CD14-positive monocyte (primary cell): ENCODE measurements around the gene MATCAP1. TPM values are rescaled to one million over a fixed set of nuclear protein-coding genes. Genes with fewer than 3 reads are reported as not detected.

Source experiments
- DNase-seq, 3 donors: peaks; one replicate each; pipeline ENCODE4 v3.0.0-alpha.2; 2011 to 2022
- H2AFZ ChIP-seq: 2 replicates; pipeline ENCODE4 v1.6.0; 2012; ENCODE audit warnings: mild to moderate bottlenecking, low read depth, low read length, inconsistent platforms; ENCODE audit not compliant: insufficient read depth, poor library complexity, severe bottlenecking
- H3K27ac ChIP-seq, 2 donors: 1 replicate in 1 of 2; 2 replicates in 1 of 2; pipeline ENCODE4 v1.5.1; 2012 to 2013; ENCODE audit warnings: low read length in 2 of 2, control low read depth in 1 of 2, inconsistent platforms in 1 of 2, low read depth in 1 of 2, mild to moderate bottlenecking in 1 of 2
- H3K27me3 ChIP-seq, 2 donors: one replicate each; pipeline versions ENCODE4 v1.6.0 to v1.6.1; 2011 to 2013; ENCODE audit warnings: low read length in 2 of 2; ENCODE audit not compliant: control insufficient read depth in 2 of 2, insufficient read depth in 2 of 2
- H3K36me3 ChIP-seq, 2 donors: replicated peaks in 1 of 2; 1 replicate in 1 of 2; 2 replicates in 1 of 2; pipeline versions ENCODE4 v1.5.1 to v1.6.1; 2012 to 2013; ENCODE audit warnings: low read length in 2 of 2, control low read depth in 1 of 2, inconsistent platforms in 1 of 2, mild to moderate bottlenecking in 1 of 2; ENCODE audit not compliant: insufficient read depth in 2 of 2, control insufficient read depth in 1 of 2
- H3K4me1 ChIP-seq, 2 donors: 1 replicate in 1 of 2; 2 replicates in 1 of 2; pipeline versions ENCODE4 v1.5.1 to v1.6.1; 2012 to 2013; ENCODE audit warnings: low read length in 2 of 2, control low read depth in 1 of 2, inconsistent platforms in 1 of 2, mild to moderate bottlenecking in 1 of 2, moderate library complexity in 1 of 2; ENCODE audit not compliant: insufficient read depth in 2 of 2, control insufficient read depth in 1 of 2
- H3K4me2 ChIP-seq: replicated peaks from 2 replicates; pipeline ENCODE3; 2012; ENCODE audit warnings: low read length, moderate library complexity, mild to moderate bottlenecking; ENCODE audit not compliant: poor library complexity, severe bottlenecking; ENCODE audit errors: extremely low read depth
- H3K4me3 ChIP-seq, 3 experiments: fragments of 200-600 bp in 1 of 3; sonication (generic) in 1 of 3; replicated peaks in 1 of 3; 1 replicate in 2 of 3; 2 replicates in 1 of 3; pipeline ENCODE4 v1.5.1; 2011 to 2013; ENCODE audit warnings: low read length in 3 of 3, mild to moderate bottlenecking in 3 of 3, control low read depth in 2 of 3, low read depth in 2 of 3, inconsistent platforms in 1 of 3, moderate library complexity in 1 of 3
- H3K79me2 ChIP-seq: 2 replicates; pipeline ENCODE4 v1.6.0; 2012; ENCODE audit warnings: mild to moderate bottlenecking, control low read depth, inconsistent platforms, low read length, moderate library complexity; ENCODE audit not compliant: insufficient read depth
- H3K9ac ChIP-seq: 2 replicates; pipeline ENCODE4 v1.6.0; 2017; ENCODE audit warnings: low read length, mild to moderate bottlenecking; ENCODE audit not compliant: insufficient read depth, poor library complexity, severe bottlenecking
- H3K9me3 ChIP-seq, 2 donors: replicated peaks in 1 of 2; 1 replicate in 1 of 2; 2 replicates in 1 of 2; pipeline versions ENCODE4 v1.5.1 to v1.6.1; 2012 to 2013; ENCODE audit warnings: low read length in 2 of 2, control low read depth in 1 of 2; ENCODE audit not compliant: control insufficient read depth in 1 of 2, insufficient read depth in 1 of 2
- H4K20me1 ChIP-seq: 2 replicates; pipeline ENCODE4 v1.6.0; 2012; ENCODE audit warnings: mild to moderate bottlenecking, low read length, control low read depth, moderate library complexity; ENCODE audit not compliant: insufficient read depth
- H3K27ac Mint-ChIP-seq, 7 donors: one replicate each; pipeline ENCODE4 v1.8.0; 2020; ENCODE audit warnings: mild to moderate bottlenecking in 7 of 7, mixed read lengths in 7 of 7, moderate library complexity in 6 of 7, inconsistent platforms in 2 of 7
- H3K27me3 Mint-ChIP-seq, 3 donors: one replicate each; pipeline ENCODE4 v1.8.0; 2021 to 2022; ENCODE audit warnings: low read depth in 3 of 3, mild to moderate bottlenecking in 3 of 3, mixed read lengths in 3 of 3, moderate library complexity in 3 of 3, inconsistent platforms in 1 of 3
- H3K36me3 Mint-ChIP-seq, 2 donors: one replicate each; pipeline ENCODE4 v1.8.0; 2020; ENCODE audit warnings: mixed read lengths in 2 of 2, inconsistent platforms in 1 of 2, mild to moderate bottlenecking in 1 of 2
- H3K4me1 Mint-ChIP-seq: one replicate; pipeline ENCODE4 v1.8.0; 2020; ENCODE audit warnings: mild to moderate bottlenecking, mixed read lengths
- H3K4me3 Mint-ChIP-seq, 2 donors: one replicate each; pipeline ENCODE4 v1.8.0; 2020; ENCODE audit warnings: mild to moderate bottlenecking in 2 of 2, mixed read lengths in 2 of 2, moderate library complexity in 1 of 2
- H3K9me3 Mint-ChIP-seq, 7 donors: one replicate each; pipeline ENCODE4 v1.8.0; 2020 to 2022; ENCODE audit warnings: mixed read lengths in 7 of 7, mild to moderate bottlenecking in 6 of 7, moderate library complexity in 6 of 7, inconsistent platforms in 2 of 7
- WGBS: methylation state at CpG from one replicate; pipeline ENCODE4 v1.1.5; 2013; ENCODE audit warnings: missing lambda C conversion rate; ENCODE audit not compliant: insufficient coverage; 5-methylcytosine and 5-hydroxymethylcytosine counted together
- intact Hi-C, 2 donors: fragments of 100-400 bp; cut with micrococcal nuclease; formaldehyde crosslinking; loops; one replicate each; pipeline versions ENCODE4 v1.15.0 to v1.15.1; 2023
- polyA plus RNA-seq, 3 donors: library from polyadenylated mRNA; depleted of rRNA in 1 of 3; unstranded in 2 of 3; stranded (reverse) in 1 of 3; fragments of 300-500 nt in 2 of 3; fragments of >200 nt in 1 of 3; fragmentation: Illumina TruSeq in 2 of 3; gene quantifications; 1 replicate in 2 of 3; 2 replicates in 1 of 3; pipeline ENCODE4 v1.2.3, GENCODE V29; 2012 to 2021
- TF ChIP-seq, protein P1 (sequence below): fragments of 200-600 bp; IDR thresholded peaks from one replicate; pipeline ENCODE4 v1.8.0; 2022; ENCODE audit warnings: antibody characterized with exemption, mild to moderate bottlenecking

Gene MATCAP1
- polyA plus RNA-seq, 3 donors: 0.58 to 43.3 (median 0.99) TPM

DNA sequence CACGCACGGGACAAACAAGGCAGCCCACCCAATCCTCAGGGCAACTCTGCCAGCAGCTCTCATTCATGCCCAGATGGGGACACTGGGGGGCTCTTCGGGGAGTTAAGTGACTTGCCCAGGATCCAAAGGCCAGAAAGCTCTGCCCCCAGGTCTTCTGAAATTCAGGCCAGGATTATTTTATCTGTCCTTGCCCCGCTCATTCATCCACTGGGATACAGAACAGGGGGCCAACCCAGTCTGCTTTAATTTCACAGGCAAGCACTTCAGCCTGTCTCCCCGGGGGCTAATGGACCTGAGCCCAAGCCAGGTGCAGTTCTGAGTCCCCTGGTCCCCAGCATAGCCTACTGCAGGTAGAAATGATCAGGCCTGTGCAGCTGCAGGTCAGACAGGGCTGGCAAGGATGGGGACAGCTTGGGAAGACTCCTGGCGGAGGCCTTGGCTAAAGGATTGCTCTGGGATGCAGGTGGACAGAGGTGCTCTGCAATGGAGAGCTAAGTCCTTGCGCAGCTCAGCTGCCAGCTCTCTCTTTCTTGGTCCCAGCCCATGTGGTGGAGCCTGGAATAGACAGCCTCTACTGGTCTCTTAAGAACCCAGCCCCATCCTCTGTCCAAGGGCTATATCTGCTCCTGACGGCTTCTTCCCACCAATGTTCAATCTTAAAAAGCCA is 32.2 kb downstream of the MATCAP1 start:
- H3K9me3 ChIP-seq: peaks cover 9 to 18% of the 10 kb centered on the region in 2 donors
- H2AFZ ChIP-seq: no peak overlapping the region
- H3K27ac Mint-ChIP-seq: no peak overlapping the region
- H3K4me1 ChIP-seq: peaks cover 15 to 30% of the 10 kb centered on the region in 2 donors
- peaks cover 52 to 77% (median 65%) of the 10 kb centered on the region in 3 donors for H3K27me3 Mint-ChIP-seq
- peaks cover 7 to 22% (median 12%) of the 10 kb centered on the region in 7 donors for H3K9me3 Mint-ChIP-seq
- no peak overlapping the region for H3K27ac ChIP-seq
- peak overlapping the region; percentile 66 for H3K4me2 ChIP-seq
- no peaks in the 10 kb centered on the region for H3K79me2 ChIP-seq
- H3K36me3 Mint-ChIP-seq: peaks cover 33 to 35% of the 10 kb centered on the region in 2 donors
- peaks cover 24 to 27% of the 10 kb centered on the region in 2 donors for H3K36me3 ChIP-seq
- peaks cover 86% of the 10 kb centered on the region for H4K20me1 ChIP-seq
- TF ChIP-seq, protein P1, sequence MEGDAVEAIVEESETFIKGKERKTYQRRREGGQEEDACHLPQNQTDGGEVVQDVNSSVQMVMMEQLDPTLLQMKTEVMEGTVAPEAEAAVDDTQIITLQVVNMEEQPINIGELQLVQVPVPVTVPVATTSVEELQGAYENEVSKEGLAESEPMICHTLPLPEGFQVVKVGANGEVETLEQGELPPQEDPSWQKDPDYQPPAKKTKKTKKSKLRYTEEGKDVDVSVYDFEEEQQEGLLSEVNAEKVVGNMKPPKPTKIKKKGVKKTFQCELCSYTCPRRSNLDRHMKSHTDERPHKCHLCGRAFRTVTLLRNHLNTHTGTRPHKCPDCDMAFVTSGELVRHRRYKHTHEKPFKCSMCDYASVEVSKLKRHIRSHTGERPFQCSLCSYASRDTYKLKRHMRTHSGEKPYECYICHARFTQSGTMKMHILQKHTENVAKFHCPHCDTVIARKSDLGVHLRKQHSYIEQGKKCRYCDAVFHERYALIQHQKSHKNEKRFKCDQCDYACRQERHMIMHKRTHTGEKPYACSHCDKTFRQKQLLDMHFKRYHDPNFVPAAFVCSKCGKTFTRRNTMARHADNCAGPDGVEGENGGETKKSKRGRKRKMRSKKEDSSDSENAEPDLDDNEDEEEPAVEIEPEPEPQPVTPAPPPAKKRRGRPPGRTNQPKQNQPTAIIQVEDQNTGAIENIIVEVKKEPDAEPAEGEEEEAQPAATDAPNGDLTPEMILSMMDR: no peak
- H3K9ac ChIP-seq: no peak overlapping the region
- peak overlapping the region in 1 of 2 donors; percentile 77 for H3K4me3 Mint-ChIP-seq
- no peak overlapping the region for H3K4me3 ChIP-seq
- peaks cover 13 to 65% of the 10 kb centered on the region in 2 donors for H3K27me3 ChIP-seq
- DNase-seq: no peak
- intact Hi-C loops: no loop called here
- 70% methylated on average over 7 of the region's 8 CpGs for WGBS
- H3K4me1 Mint-ChIP-seq: peaks cover 24% of the 10 kb centered on the region

DNA sequence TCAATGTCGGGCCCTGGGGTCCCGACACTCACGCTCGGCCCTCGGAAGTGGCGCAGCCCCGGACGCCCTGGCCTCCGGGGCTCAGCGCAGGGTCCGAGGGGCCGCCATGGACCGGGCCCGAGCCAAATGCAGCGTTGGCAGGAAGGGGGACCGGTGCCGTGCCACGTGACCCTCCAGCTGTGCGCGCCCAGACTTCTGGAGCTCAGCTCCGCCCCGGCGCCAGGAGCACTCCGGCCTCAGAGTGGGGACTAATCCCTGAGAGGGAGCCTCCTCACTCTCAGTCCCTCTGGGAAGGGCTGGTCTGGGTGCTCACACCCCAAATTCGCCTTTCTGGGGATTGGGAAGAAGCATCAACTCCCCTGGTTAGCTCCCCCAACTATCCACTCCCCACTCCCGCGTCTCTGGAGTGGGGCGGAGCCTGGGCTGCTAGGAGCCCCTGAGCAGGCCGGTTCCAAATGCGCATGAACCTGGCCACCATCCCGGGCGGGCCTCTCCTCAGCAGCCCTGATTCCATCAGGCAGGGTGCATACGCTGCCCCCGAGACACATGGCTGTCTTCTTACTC is 32.8 kb downstream of the MATCAP1 start, which contains the start of gene B3GNT9:
B3GNT9 (minus strand) TSS at position 166 of the 564 bp plus-strand sequence. CDS start 513 bp downstream, outside the sequence.
- H2AFZ ChIP-seq: peak within 1 kb of the TSS; percentile 17
- H3K4me2 ChIP-seq: peak within 1 kb of the TSS; percentile 66

More for the DNA sequence above, 32.8 kb downstream of the MATCAP1 start, which contains the start of gene B3GNT9:
- Mint-ChIP-seq H3K4me3 (peak within 1 kb of the TSS; percentile 27 to 77), H3K36me3 (peaks cover 36 to 39% of the 10 kb centered on the region in 2 donors), H3K27ac (no peak within 1 kb of the TSS), H3K4me1 (peaks cover 18% of the 10 kb centered on the region), H3K9me3 (peaks cover 7 to 22% (median 12%) of the 10 kb centered on the region in 7 donors), H3K27me3 (peaks cover 45 to 71% (median 58%) of the 10 kb centered on the region in 3 donors)
- DNase-seq: no peak
- Histone ChIP-seq H3K27me3 (peaks cover 13 to 61% of the 10 kb centered on the region in 2 donors), H3K4me3 (peak within 1 kb of the TSS in 1 of 3 experiments; percentile 63), H3K4me1 (peaks cover 15 to 30% of the 10 kb centered on the region in 2 donors), H4K20me1 (peaks cover 86% of the 10 kb centered on the region), H3K9ac (no peak within 1 kb of the TSS), H3K36me3 (peaks cover 30 to 33% of the 10 kb centered on the region in 2 donors), H3K9me3 (peaks cover 9 to 18% of the 10 kb centered on the region in 2 donors), H3K79me2 (no peaks in the 10 kb centered on the region), H3K27ac (no peak within 1 kb of the TSS)
- intact Hi-C loops: no loop called here
- whole genome bisulfite sequencing: 2% methylated on average over 33 of the region's 34 CpGs
- TF ChIP-seq, protein P1: no peak
